GM23248 (cell line): ENCODE results near the gene GMNN.

Experiments used
- EZH2 ChIP-seq: fragments of 200-600 bp; sonication (generic); IDR thresholded peaks from 2 replicates; pipeline ENCODE4 v1.6.1; 2018; ENCODE audit warnings: antibody characterized with exemption, mild to moderate bottlenecking; ENCODE audit not compliant: insufficient read depth, poor library complexity, severe bottlenecking
- EZH2phosphoT487 ChIP-seq: fragments of 200-600 bp; sonication (generic); IDR thresholded peaks from 2 replicates; pipeline ENCODE4 v1.6.1; 2018; ENCODE audit warnings: antibody characterized with exemption, moderate library complexity, mild to moderate bottlenecking, low read depth; ENCODE audit not compliant: insufficient read depth

GRCh38 chr6:24761193-24761835 is 13.4 kb upstream of the GMNN start:
- TF ChIP-seq EZH2, result no peak
- no peak for TF ChIP-seq EZH2phosphoT487
